WERI-Rb-1 (cell line): ENCODE measurements around the gene SLIRP.

Source experiments
- DNase-seq: peaks from one replicate; pipeline ENCODE4 v3.0.0-alpha.2; 2020
- H3K27ac ChIP-seq: fragments of 250-450 bp; sonication (Bioruptor Pico); 2 replicates; pipeline ENCODE4 v1.5.1; 2020; ENCODE audit warnings: mild to moderate bottlenecking, moderate library complexity
- H3K27me3 ChIP-seq: fragments of 250-450 bp; sonication (Bioruptor Pico); 2 replicates; pipeline ENCODE4 v1.5.1; 2021; ENCODE audit warnings: mild to moderate bottlenecking, low read depth, moderate library complexity; ENCODE audit not compliant: insufficient read depth, severe bottlenecking
- H3K36me3 ChIP-seq: fragments of 250-450 bp; sonication (Bioruptor Pico); 2 replicates; pipeline ENCODE4 v1.5.1; 2020; ENCODE audit warnings: mild to moderate bottlenecking, moderate library complexity
- H3K4me3 ChIP-seq: 2 replicates; pipeline ENCODE4 v1.5.1; 2011; ENCODE audit warnings: low read depth, mild to moderate bottlenecking, control low read depth, low read length
- H3K9me3 ChIP-seq: fragments of 250-450 bp; sonication (Bioruptor Pico); 2 replicates; pipeline ENCODE4 v1.5.1; 2021; ENCODE audit warnings: mild to moderate bottlenecking, moderate library complexity; ENCODE audit not compliant: severe bottlenecking
- TF ChIP-seq, protein P1 (sequence below): IDR thresholded peaks from 2 replicates; pipeline ENCODE4 v1.5.1; 2011; ENCODE audit warnings: low read depth, mild to moderate bottlenecking, control low read depth, inconsistent platforms, low read length

Gene SLIRP

GRCh38 chr14:77707355-77707723 lies 564 bp upstream of the SLIRP start:
- TF ChIP-seq, protein P1, sequence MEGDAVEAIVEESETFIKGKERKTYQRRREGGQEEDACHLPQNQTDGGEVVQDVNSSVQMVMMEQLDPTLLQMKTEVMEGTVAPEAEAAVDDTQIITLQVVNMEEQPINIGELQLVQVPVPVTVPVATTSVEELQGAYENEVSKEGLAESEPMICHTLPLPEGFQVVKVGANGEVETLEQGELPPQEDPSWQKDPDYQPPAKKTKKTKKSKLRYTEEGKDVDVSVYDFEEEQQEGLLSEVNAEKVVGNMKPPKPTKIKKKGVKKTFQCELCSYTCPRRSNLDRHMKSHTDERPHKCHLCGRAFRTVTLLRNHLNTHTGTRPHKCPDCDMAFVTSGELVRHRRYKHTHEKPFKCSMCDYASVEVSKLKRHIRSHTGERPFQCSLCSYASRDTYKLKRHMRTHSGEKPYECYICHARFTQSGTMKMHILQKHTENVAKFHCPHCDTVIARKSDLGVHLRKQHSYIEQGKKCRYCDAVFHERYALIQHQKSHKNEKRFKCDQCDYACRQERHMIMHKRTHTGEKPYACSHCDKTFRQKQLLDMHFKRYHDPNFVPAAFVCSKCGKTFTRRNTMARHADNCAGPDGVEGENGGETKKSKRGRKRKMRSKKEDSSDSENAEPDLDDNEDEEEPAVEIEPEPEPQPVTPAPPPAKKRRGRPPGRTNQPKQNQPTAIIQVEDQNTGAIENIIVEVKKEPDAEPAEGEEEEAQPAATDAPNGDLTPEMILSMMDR = peak; percentile 33; the same call in 1 of the 2 replicates
- H3K36me3 ChIP-seq = peaks cover 54% of the 10 kb centered on the region
- H3K9me3 ChIP-seq = no peaks in the 10 kb centered on the region
- H3K27ac ChIP-seq = peak overlapping the region; percentile 75
- no peaks in the 10 kb centered on the region for H3K27me3 ChIP-seq
- peak overlapping the region; percentile 93 for H3K4me3 ChIP-seq
- peak; percentile 18 for DNase-seq

- no peak for DNase-seq
- Histone ChIP-seq H3K27ac (peak overlapping the region; percentile 75), H3K9me3 (no peaks in the 10 kb centered on the region), H3K27me3 (no peaks in the 10 kb centered on the region), H3K36me3 (peaks cover 51% of the 10 kb centered on the region), H3K4me3 (peak overlapping the region; percentile 93)
- TF ChIP-seq, protein P1 = no peak
Measured at GRCh38 chr14:77708749-77709148, 846 bp downstream of the SLIRP start.

- TF ChIP-seq, protein P1 = no peak
- H3K4me3 ChIP-seq = no peak overlapping the region
- no peak for DNase-seq
- H3K27me3 ChIP-seq = no peaks in the 10 kb centered on the region
- H3K27ac ChIP-seq = no peak overlapping the region
- peaks cover 51% of the 10 kb centered on the region for H3K36me3 ChIP-seq
- no peaks in the 10 kb centered on the region for H3K9me3 ChIP-seq
Measured at GRCh38 chr14:77709412-77709811, 1.5 kb downstream of the SLIRP start.

DNA sequence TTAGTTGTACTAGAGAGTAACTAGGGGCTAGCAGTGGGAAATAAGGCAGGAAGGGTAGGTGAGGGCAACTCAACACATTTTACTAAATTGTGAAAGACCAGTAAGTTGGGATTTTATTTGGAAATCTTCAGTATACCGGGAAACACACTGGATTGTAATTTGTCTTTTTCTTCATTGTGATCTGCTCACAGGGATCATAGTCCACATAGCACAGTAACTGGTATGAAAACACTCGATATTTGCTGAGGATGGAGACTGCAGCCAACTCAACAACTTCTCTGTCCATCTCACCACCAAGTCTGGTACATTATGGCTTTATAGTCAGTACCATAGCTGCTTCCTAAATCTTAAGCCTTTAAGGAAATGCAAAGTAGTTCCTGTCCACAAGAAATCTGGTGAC lies 2.5 kb downstream of the SLIRP start:
- H3K27ac ChIP-seq = no peak overlapping the region
- no peak overlapping the region for H3K4me3 ChIP-seq
- no peaks in the 10 kb centered on the region for H3K9me3 ChIP-seq
- no peak for DNase-seq
- H3K27me3 ChIP-seq = no peaks in the 10 kb centered on the region
- TF ChIP-seq, protein P1 = no peak
- H3K36me3 ChIP-seq = peaks cover 57% of the 10 kb centered on the region

DNA sequence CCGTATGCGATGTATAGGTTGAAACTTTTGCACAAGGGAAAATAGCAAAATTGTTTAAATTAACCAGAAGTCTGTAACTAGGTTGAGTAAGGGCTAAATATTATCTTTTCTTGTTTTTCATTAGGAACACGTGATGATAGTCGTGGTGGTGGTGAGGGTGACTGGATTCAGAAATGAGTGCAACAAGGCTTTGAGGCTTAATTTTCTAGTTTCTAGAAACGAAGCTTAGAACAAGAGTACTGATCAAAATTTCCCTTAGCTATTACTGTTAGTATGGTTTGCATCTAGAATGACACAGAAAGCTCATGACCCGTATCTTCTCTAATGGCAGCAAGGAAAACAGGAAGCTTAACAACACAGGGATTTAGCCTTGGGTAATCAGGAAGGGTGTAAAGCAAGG lies 7.0 kb downstream of the SLIRP start:
- no peak for DNase-seq
- Histone ChIP-seq H3K27me3 (no peaks in the 10 kb centered on the region), H3K36me3 (peaks cover 83% of the 10 kb centered on the region), H3K9me3 (no peaks in the 10 kb centered on the region), H3K27ac (no peak overlapping the region), H3K4me3 (no peak overlapping the region)
- TF ChIP-seq, protein P1 = no peak

- no peak overlapping the region for H3K4me3 ChIP-seq
- DNase-seq = no peak
- peaks cover 85% of the 10 kb centered on the region for H3K36me3 ChIP-seq
- H3K27ac ChIP-seq = no peak overlapping the region
- H3K9me3 ChIP-seq = no peaks in the 10 kb centered on the region
- no peaks in the 10 kb centered on the region for H3K27me3 ChIP-seq
- TF ChIP-seq, protein P1 = no peak
Measured at GRCh38 chr14:77717608-77718305, 9.9 kb downstream of the SLIRP start.
